SU-DHL-6 (cell line): ENCODE results near the gene OR56A1.

Experiments used
- EZH2phosphoT487 ChIP-seq: fragments of 200-600 bp; sonication (generic), shearing (Covaris generic); conservative IDR thresholded peaks from 2 replicates; pipeline ENCODE4 v1.6.1; 2018; ENCODE audit warnings: mild to moderate bottlenecking, antibody characterized with exemption, low read length, moderate library complexity, mixed read lengths
- TF ChIP-seq, protein P1 (sequence below): fragments of 200-600 bp; sonication (generic); IDR thresholded peaks from one replicate; pipeline ENCODE4 v1.5.1; 2017; ENCODE audit warnings: antibody characterized with exemption, mild to moderate bottlenecking, low read length, moderate library complexity; ENCODE audit not compliant: insufficient read depth, poor library complexity, severe bottlenecking

- TF ChIP-seq, protein P1, sequence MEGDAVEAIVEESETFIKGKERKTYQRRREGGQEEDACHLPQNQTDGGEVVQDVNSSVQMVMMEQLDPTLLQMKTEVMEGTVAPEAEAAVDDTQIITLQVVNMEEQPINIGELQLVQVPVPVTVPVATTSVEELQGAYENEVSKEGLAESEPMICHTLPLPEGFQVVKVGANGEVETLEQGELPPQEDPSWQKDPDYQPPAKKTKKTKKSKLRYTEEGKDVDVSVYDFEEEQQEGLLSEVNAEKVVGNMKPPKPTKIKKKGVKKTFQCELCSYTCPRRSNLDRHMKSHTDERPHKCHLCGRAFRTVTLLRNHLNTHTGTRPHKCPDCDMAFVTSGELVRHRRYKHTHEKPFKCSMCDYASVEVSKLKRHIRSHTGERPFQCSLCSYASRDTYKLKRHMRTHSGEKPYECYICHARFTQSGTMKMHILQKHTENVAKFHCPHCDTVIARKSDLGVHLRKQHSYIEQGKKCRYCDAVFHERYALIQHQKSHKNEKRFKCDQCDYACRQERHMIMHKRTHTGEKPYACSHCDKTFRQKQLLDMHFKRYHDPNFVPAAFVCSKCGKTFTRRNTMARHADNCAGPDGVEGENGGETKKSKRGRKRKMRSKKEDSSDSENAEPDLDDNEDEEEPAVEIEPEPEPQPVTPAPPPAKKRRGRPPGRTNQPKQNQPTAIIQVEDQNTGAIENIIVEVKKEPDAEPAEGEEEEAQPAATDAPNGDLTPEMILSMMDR: no peak
- TF ChIP-seq EZH2phosphoT487: no peak
These were observed 57.0 kb downstream of the OR56A1 start for GRCh38 chr11:5973530-5973929.
